HG03558 (cell line): Measurements from ENCODE around the gene PRRT1B.

ENCODE experiments used
- ATAC-seq: cut with Tn5 transposase; IDR thresholded peaks from one replicate; pipeline ENCODE4 v1.9.1; 2021; ENCODE audit warnings: moderate number of reproducible peaks; ENCODE audit not compliant: unreplicated experiment; ENCODE audit errors: extremely low read depth

The PRRT1B gene

DNA sequence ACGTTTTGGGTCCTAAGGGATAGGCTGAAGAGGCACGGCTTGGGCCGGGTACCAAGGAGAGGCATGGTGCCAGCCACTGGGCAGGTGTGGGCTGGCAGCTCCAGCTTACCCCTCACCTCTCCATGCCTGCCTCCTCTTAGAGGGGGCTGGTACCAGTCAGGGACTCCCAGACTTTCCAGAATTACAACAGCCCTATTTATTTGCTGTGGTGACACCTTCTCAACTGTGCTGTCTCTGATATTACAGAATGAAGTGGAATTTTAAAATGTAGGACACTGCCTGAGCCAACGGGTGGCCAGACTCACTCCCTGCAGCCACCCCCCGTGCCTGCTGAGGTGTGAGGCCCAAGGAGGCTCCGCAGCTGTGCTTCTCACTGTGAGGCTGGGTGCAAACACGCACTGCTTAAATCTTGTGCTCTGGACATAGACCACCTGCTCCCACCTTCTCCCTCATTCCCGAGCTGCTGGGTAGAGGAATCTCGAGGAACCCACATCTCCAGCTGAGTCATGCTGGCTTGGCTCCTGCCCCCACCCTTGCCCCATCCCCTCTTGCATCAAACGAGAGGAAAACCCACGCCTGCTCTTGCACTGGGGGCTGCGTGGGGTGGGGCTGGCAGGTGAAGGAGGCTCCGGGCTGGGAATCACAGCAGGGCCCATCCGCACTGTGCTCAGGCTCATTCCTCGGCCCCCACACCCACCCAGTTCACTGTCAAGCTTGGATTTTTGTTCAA, 47.9 kb downstream of the PRRT1B start:
- no peak for ATAC-seq

DNA sequence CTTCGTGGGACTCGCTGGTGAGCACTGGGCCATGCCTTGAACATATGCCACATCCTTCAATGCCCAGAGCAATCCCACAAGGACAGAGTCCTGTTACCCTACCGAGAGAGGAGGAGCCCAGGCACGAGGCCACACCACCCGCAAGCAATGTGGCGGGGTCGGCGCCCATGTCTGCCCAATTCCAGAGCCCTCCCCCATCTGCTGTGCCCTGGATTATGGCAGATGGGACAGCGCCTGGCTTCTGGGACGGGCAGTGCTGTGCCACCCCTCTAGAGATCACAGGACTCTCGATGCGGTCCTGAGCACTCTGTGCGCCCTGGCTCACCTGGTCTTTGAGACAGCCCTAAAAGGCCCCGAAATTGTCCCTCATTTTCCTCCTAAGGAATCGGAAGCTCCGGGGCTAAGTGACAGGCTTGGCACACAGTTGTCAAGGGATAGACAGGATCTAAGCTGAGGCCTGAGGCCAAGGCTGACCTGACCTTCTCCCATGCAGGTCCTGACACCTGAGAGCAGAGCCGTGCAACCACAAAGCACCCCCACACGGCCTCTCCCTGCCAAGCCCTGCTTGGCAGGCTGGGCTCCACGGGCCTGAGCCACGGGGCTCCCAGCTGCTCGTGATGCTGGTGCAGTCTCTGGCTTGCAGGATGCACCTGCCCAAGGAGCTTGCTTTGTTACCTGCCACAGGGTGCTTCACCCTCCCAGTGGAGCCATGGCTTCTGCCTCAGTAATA, 48.8 kb downstream of the PRRT1B start:
- ATAC-seq = no peak

DNA sequence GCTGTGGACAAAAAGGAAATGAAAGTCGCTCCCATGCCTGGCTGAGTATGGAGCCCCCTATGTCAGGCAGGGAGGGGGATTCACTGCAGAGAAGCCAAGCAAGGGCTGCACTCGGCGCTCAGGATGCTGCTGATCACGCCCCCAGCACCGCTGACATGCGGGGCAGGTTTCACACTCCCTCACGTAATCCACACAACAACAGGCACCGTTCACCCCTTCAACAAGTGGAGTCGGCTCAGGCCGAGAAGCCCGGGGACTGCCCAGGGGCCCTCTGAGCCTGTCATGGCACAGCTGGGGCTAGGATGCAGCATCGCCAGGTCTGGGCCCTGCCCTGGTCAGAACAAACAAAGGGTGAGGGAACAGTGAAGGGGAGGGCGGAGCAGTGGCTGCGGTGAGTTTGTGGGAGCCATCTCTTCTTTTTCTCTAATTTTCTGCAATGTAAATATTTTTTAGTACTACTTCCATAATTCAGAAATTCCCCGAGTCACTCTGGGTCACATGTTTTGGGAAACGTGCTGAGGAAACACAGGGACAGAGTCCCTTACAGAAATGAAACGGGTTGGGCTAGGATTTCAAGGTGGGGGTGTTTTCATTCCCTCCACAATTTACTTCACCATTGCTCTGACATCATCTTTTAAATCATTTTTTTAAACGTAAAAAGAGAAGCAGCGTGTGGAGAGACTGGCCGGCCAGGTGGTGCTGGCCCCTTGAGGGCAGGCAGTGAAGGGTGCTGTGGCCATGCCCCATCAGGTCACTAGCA, 49.8 kb downstream of the PRRT1B start:
- no peak for ATAC-seq

- ATAC-seq = no peak
Observed at GRCh38 chr9:131595696-131596429, 50.5 kb downstream of the PRRT1B start.

- ATAC-seq = no peak
Observed at GRCh38 chr9:131596430-131596743, 51.1 kb downstream of the PRRT1B start.

GRCh38 chr9:131597246-131597645, 51.9 kb downstream of the PRRT1B start:
- ATAC-seq = no peak

GRCh38 chr9:131598121-131598520, 52.8 kb downstream of the PRRT1B start:
- ATAC-seq = no peak

- no peak for ATAC-seq
Observed at GRCh38 chr9:131601683-131602181, 56.4 kb downstream of the PRRT1B start.

DNA sequence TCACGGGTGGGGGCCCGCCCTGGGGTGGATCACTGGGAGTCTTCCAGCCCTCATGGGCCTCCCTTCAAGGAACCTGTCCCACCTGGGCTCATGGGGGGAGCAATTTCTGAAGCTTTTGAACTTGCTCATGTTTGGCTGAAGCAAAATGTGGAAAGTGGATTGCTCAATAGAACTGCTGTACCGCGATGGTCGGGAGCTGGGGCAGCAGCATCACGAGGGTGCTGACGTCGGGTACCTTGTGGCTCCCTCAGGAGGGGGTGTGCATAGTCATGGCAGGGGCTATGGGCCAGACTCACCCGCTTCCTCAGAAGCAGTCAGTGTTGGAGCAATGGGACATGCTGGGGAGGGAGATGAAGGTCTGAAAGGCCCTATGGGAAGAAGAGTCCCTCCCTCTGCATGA, 57.9 kb downstream of the PRRT1B start:
- ATAC-seq = no peak

- ATAC-seq = no peak
Observed at GRCh38 chr9:131603711-131604439, 58.6 kb downstream of the PRRT1B start.

GRCh38 chr9:131605770-131606590, 60.7 kb downstream of the PRRT1B start:
- no peak for ATAC-seq

DNA sequence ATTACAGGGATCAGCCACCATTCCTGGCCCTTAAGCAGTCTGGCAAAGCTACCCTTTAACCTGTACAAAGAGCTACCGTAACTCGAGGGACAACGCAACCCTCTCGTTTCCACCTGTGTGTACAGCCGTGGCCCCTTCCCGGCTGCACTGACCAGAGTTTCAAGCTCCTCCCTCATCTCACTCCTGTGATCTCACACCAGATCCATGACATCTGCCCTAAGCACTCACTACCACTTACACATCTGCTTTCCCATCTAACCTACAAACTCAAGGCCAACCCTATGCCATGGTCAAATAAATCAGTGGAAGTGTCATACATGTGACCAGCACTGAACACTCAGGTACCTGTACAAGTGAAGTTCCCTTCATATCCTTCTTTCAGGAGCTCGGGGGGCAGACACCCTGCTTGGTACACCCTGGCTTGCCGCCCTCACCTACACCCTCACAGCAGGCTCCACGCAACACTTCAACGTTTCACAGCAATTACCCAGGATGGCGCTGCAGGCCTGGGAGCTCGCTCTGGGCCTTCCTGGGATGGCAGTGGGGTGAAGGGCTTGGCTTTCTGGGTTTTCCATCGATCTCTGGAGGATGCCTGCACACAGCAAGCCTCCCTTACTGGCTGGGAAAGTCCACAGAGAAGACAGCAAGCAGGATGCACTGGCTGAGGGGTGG, 61.7 kb downstream of the PRRT1B start:
- no peak for ATAC-seq

- no peak for ATAC-seq
Observed at GRCh38 chr9:131607591-131607990, 62.3 kb downstream of the PRRT1B start.

DNA sequence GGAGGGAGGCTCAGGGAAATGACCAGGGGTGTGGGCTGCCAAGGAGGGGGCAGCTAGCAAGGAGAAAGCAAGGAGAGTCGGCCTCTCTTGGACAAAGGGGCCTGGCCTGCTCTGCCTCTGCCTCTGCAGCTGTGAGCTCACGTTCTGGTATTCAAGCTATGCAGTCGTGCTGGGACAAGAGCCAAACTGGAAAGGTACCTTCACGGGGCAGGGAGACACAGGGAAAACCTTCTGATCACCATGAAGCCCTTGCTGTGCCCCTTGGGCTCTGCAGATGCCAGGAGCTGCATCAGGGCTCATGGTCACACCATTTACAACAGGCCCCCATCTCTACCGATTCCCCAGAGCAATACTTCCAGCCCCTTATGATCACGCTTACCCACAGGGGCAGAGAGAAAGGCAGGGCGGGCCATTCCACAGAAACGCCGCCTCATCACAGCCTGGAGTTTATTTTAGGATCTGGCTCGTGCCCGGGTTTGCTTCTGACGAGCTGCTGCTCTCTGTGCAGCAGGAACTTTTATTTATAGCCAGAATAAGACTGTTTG, 63.2 kb downstream of the PRRT1B start:
- no peak for ATAC-seq
